ENCODE measurements around the gene MFAP3.
"Not testable (repeated sequence)": the region's sequence is repeated elsewhere in the genome, so short reads cannot be mapped to it uniquely, and the experiment has no call there.

MFAP3 gene

DNA sequence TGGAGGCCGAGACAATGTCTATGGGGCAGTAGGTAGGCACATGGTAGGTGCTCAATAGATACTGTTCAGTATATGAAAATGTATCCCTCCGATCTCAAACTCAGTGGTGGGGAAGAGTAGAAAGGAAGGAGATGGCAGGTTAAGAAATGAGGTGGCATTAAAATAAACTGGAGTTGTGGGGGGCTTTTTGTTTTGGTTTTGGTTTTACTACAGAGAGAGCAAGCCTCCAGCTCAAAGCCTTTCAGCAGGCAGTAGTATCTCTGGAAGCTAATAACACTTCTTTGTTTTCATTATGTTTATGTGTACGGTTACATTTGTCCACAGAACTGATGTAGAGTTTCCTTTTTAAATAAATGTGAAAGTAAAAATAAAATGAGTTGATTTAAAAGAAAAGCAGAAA lies 8.6 kb downstream of the MFAP3 start:
- Histone ChIP-seq H2AFZ (ENCODE audit: low read length, unreplicated experiment) (no peak overlapping the region), H3K4me1 (ENCODE audit: control insufficient read depth, insufficient read depth, low read length, unreplicated experiment) (peaks cover 3% of the 10 kb centered on the region), H3K36me3 (ENCODE audit: insufficient read depth, low read length) (peaks cover 12% of the 10 kb centered on the region; the same call in 1 of the 2 replicates), H3K27me3 (ENCODE audit: insufficient read depth, low read length) (no peaks in the 10 kb centered on the region), H3K79me2 (ENCODE audit: control insufficient read depth, insufficient read depth, low read length, unreplicated experiment) (peaks cover 34% of the 10 kb centered on the region), H3K27ac (ENCODE audit: low read depth, low read length) (no peak overlapping the region), H3K4me3 (ENCODE audit: low read depth, low read length) (no peak overlapping the region)

DNA sequence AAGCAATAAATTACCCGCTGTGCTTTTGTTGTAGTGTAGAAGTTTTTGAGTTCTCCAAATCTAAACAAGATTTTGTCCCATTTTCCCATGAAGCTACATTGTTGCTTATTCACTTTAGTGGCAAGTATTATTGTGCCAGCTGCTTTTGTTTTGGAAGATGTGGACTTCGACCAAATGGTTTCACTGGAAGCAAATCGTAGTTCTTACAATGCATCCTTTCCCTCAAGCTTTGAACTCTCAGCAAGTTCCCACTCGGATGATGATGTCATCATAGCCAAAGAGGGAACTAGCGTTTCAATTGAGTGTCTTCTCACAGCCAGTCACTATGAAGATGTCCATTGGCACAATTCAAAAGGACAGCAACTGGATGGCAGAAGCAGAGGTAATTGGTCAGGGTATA lies 10.9 kb downstream of the MFAP3 start:
- Histone ChIP-seq H3K36me3 (ENCODE audit: insufficient read depth, low read length) (peaks cover 5% of the 10 kb centered on the region; the same call in 1 of the 2 replicates), H3K79me2 (ENCODE audit: control insufficient read depth, insufficient read depth, low read length, unreplicated experiment) (peaks cover 25% of the 10 kb centered on the region), H3K27ac (ENCODE audit: low read depth, low read length) (no peak overlapping the region)

DNA sequence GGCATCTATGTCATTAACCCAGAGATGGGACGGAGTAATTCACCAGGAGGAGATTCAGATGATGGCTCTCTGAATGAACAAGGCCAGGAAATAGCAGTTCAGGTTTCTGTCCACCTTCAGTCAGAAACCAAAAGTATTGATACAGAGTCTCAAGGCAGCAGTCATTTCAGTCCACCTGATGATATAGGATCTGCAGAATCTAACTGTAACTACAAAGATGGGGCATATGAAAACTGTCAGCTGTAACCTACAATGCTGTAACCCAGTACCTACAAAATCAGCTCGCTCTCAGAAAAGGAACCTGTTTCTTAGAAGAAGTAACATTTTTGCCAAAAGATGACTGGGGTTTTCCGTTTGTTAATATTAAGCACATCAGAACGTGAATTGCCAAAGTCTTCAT lies 14.7 kb downstream of the MFAP3 start:
- no peak overlapping the region for H2AFZ ChIP-seq (ENCODE audit: low read length, unreplicated experiment)
- H3K36me3 ChIP-seq (ENCODE audit: insufficient read depth, low read length), result peaks cover 5% of the 10 kb centered on the region; the same call in 1 of the 2 replicates
- H3K4me3 ChIP-seq (ENCODE audit: low read depth, low read length), result no peak overlapping the region
- peaks cover 8% of the 10 kb centered on the region for H3K79me2 ChIP-seq (ENCODE audit: control insufficient read depth, insufficient read depth, low read length, unreplicated experiment)
- no peak overlapping the region for H3K27ac ChIP-seq (ENCODE audit: low read depth, low read length)
- no peaks in the 10 kb centered on the region for H3K27me3 ChIP-seq (ENCODE audit: insufficient read depth, low read length)
- peaks cover 7% of the 10 kb centered on the region for H3K4me1 ChIP-seq (ENCODE audit: control insufficient read depth, insufficient read depth, low read length, unreplicated experiment)

More for the DNA sequence above, 10.9 kb downstream of the MFAP3 start:
- H3K27me3 ChIP-seq (ENCODE audit: insufficient read depth, low read length), result no peaks in the 10 kb centered on the region
- no peaks in the 10 kb centered on the region for H3K4me1 ChIP-seq (ENCODE audit: control insufficient read depth, insufficient read depth, low read length, unreplicated experiment)
- no peak overlapping the region for H2AFZ ChIP-seq (ENCODE audit: low read length, unreplicated experiment)
- no peak overlapping the region for H3K4me3 ChIP-seq (ENCODE audit: low read depth, low read length)

DNA sequence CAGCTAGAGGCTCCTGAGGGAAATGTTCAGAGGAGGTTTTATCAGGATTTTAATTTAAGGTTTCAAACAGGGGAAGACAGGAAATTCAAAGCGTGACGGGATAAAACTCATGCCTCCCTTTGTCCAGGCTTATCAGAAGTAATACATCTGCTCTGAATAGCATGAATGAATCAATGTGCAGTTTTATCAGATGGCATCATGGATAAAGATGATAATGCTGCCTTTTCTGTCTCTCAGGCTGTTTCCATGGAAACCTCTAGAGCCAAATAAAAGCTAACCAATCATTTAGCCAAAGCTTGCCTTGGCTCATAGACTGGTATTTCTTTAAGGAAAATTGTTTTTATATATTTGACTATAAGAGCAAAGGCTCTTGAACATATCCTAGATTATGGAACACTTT lies 16.4 kb downstream of the MFAP3 start:
- Histone ChIP-seq H3K4me1 (ENCODE audit: control insufficient read depth, insufficient read depth, low read length, unreplicated experiment) (peaks cover 7% of the 10 kb centered on the region), H2AFZ (ENCODE audit: low read length, unreplicated experiment) (no peak overlapping the region), H3K79me2 (ENCODE audit: control insufficient read depth, insufficient read depth, low read length, unreplicated experiment) (no peaks in the 10 kb centered on the region), H3K36me3 (ENCODE audit: insufficient read depth, low read length) (no peaks in the 10 kb centered on the region), H3K27ac (ENCODE audit: low read depth, low read length) (no peak overlapping the region), H3K4me3 (ENCODE audit: low read depth, low read length) (no peak overlapping the region), H3K27me3 (ENCODE audit: insufficient read depth, low read length) (no peaks in the 10 kb centered on the region)

DNA sequence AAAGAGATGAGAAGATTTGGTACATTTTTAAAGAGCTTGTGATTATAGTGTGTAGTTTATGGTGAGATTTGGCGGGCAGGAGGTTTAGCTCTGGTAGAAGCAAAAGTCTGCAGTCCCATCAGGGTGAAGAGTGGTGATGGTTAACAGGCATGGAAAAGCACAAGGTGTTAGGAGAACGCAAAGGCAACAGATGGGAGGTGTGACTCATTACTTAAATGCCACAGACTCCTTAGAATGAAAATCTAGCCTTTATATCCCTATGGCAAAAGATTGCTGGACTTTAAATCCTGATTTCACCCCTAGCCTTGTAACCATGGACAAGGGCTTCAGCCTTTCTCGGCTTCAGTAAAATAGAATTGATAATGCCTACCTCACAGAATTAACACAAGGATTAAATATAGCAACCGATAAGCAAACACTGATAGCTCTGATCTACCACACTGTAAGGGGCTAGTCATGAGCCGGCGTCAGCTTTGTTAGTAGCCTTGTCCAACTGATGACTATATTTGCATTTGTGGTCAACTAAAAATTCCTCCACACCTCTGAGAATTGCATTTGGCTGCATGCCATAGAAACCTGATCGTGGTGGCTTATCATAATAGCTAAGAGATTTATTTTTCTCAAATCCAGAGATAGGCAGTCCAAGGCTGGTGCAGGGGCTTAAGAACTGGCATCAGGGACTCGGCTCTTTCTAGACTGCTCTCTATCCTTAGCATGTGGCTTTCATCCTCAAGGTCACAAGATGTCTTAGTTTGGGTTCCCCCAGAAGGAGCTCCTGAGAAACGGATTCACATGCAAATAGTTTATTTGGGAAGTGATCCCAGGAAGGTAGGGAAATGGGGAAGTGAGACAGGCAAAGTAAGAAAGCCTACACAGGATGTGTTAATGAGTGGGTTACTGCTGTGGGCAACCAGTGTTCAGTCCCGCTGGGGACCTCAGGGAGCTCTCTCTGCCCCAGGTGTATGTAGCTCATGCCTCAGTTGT lies 19.6 kb downstream of the MFAP3 start:
- no peak overlapping the region for H3K4me3 ChIP-seq (ENCODE audit: low read depth, low read length)
- H3K36me3 ChIP-seq (ENCODE audit: insufficient read depth, low read length), result no peaks in the 10 kb centered on the region
- H3K79me2 ChIP-seq (ENCODE audit: control insufficient read depth, insufficient read depth, low read length, unreplicated experiment), result no peaks in the 10 kb centered on the region
- H3K4me1 ChIP-seq (ENCODE audit: control insufficient read depth, insufficient read depth, low read length, unreplicated experiment), result peaks cover 7% of the 10 kb centered on the region
- no peaks in the 10 kb centered on the region for H3K27me3 ChIP-seq (ENCODE audit: insufficient read depth, low read length)
- H2AFZ ChIP-seq (ENCODE audit: low read length, unreplicated experiment), result no peak overlapping the region
- no peak overlapping the region for H3K27ac ChIP-seq (ENCODE audit: low read depth, low read length)

DNA sequence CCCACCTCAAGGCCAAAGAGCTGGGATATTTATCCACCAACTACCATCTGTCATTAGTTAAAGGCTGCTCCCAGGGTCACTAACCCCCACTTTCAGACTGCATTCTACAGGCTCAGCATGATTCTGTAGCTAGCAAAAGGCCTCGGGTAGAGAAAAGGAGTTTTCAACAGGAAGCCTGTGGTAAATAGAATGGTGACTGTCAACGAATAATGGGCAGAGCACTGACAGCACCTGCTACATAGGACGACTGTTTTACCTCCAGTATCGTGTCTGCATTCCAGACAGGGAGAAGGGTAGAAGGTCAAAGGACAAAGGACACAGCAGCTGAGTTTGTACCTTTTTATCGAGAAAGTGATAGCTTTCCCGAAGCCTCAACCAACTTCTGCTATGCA lies 20.3 kb downstream of the MFAP3 start:
- H3K27ac ChIP-seq (ENCODE audit: low read depth, low read length), result no peak overlapping the region

DNA sequence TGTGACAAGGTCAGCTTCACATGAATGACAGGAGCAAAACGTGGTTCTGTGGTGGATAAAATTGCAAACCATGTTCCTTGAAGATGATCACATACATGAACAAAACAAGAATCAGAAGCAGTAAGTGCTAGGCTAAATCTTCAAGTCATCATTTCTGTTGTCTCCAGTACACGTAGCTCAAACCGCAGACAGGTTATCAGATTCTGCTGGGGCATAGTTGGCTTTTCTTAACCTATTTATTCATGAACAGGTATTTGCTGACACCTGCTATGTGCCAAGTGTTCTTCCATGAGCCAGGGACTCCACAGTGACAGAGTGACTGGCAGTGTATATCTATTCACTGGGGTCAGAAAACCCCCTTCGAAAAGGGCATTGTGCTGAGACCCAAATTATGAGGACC lies 20.8 kb downstream of the MFAP3 start:
- Histone ChIP-seq H3K36me3 (ENCODE audit: insufficient read depth, low read length) (no peaks in the 10 kb centered on the region), H3K4me1 (ENCODE audit: control insufficient read depth, insufficient read depth, low read length, unreplicated experiment) (peaks cover 7% of the 10 kb centered on the region), H2AFZ (ENCODE audit: low read length, unreplicated experiment) (no peak overlapping the region), H3K4me3 (ENCODE audit: low read depth, low read length) (no peak overlapping the region), H3K27ac (ENCODE audit: low read depth, low read length) (no peak overlapping the region), H3K27me3 (ENCODE audit: insufficient read depth, low read length) (no peaks in the 10 kb centered on the region), H3K79me2 (ENCODE audit: control insufficient read depth, insufficient read depth, low read length, unreplicated experiment) (no peaks in the 10 kb centered on the region)

More for the DNA sequence above, 20.3 kb downstream of the MFAP3 start:
- H3K27me3 ChIP-seq (ENCODE audit: insufficient read depth, low read length), result no peaks in the 10 kb centered on the region
- peaks cover 7% of the 10 kb centered on the region for H3K4me1 ChIP-seq (ENCODE audit: control insufficient read depth, insufficient read depth, low read length, unreplicated experiment)
- no peaks in the 10 kb centered on the region for H3K36me3 ChIP-seq (ENCODE audit: insufficient read depth, low read length)
- H3K79me2 ChIP-seq (ENCODE audit: control insufficient read depth, insufficient read depth, low read length, unreplicated experiment), result no peaks in the 10 kb centered on the region
- no peak overlapping the region for H2AFZ ChIP-seq (ENCODE audit: low read length, unreplicated experiment)
- no peak overlapping the region for H3K4me3 ChIP-seq (ENCODE audit: low read depth, low read length)

DNA sequence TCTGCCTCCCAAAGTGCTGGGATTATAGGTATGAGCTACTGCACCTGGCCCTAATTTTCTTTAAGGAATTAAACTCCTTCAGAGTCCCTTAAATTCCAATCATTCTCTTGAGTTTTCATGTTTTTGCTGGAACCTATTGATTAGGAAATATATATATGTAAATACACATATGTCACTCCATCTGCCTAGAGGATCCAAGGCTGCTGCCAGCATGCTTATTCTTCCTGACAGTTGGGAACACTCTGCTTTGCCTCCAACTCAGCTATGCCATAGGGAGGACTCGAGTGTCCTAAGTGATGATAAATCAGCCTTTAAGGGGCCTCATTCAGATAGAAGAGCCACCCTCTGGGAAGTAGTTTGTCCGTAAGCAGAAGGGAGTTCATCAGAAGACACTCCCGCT lies 21.8 kb downstream of the MFAP3 start:
- H3K4me3 ChIP-seq (ENCODE audit: low read depth, low read length), result no peak overlapping the region
- no peaks in the 10 kb centered on the region for H3K79me2 ChIP-seq (ENCODE audit: control insufficient read depth, insufficient read depth, low read length, unreplicated experiment)
- H3K27me3 ChIP-seq (ENCODE audit: insufficient read depth, low read length), result no peaks in the 10 kb centered on the region
- no peak overlapping the region for H3K27ac ChIP-seq (ENCODE audit: low read depth, low read length)
- H2AFZ ChIP-seq (ENCODE audit: low read length, unreplicated experiment), result no peak overlapping the region
- peaks cover 7% of the 10 kb centered on the region for H3K4me1 ChIP-seq (ENCODE audit: control insufficient read depth, insufficient read depth, low read length, unreplicated experiment)
- no peaks in the 10 kb centered on the region for H3K36me3 ChIP-seq (ENCODE audit: insufficient read depth, low read length)

DNA sequence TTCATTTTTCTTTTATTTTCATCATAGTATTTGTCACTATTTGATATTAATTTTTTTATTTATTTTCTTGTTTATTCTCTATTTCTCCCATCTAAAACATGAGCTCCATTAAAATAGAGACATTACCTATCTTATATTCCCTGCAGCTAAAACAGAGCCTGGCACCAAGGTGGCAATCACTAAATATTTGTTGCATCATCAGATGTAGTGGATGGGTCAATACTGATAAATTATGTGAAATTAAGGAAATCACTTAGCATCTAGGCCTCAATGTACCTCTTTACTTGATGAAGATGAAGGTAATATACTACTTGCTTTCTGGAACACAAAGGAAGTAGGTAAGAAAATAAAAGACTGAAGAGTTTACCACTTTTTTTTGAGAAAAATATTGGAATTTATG lies 24.6 kb downstream of the MFAP3 start:
- H2AFZ ChIP-seq (ENCODE audit: low read length, unreplicated experiment), result no peak overlapping the region
- no peak overlapping the region for H3K4me3 ChIP-seq (ENCODE audit: low read depth, low read length)
- H3K4me1 ChIP-seq (ENCODE audit: control insufficient read depth, insufficient read depth, low read length, unreplicated experiment), result peaks cover under 1% of the 10 kb centered on the region
- H3K27ac ChIP-seq (ENCODE audit: low read depth, low read length), result no peak overlapping the region
- no peaks in the 10 kb centered on the region for H3K79me2 ChIP-seq (ENCODE audit: control insufficient read depth, insufficient read depth, low read length, unreplicated experiment)
- no peaks in the 10 kb centered on the region for H3K36me3 ChIP-seq (ENCODE audit: insufficient read depth, low read length)
- H3K27me3 ChIP-seq (ENCODE audit: insufficient read depth, low read length), result no peaks in the 10 kb centered on the region

DNA sequence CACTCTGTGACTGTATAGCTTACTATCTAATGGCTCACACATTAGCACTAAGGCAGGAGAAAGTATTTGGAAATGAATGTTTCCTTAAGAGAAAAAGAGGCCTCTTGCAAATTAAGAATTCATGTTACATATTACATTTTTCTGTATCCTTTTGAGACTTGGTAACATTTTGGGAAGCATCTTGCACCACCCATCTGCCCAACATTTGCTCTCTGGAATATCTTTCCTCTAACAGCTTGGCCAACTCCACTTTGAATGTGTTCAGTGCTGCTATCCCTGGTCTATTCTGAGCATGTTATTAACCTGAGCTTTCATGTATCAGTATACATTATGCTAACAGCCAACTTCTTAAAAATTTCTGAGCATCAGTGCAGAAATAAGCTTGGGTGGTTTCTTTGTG lies 27.2 kb downstream of the MFAP3 start:
- H3K36me3 ChIP-seq (ENCODE audit: insufficient read depth, low read length), result no peaks in the 10 kb centered on the region
- H3K79me2 ChIP-seq (ENCODE audit: control insufficient read depth, insufficient read depth, low read length, unreplicated experiment), result no peaks in the 10 kb centered on the region
- no peaks in the 10 kb centered on the region for H3K27me3 ChIP-seq (ENCODE audit: insufficient read depth, low read length)
- H3K27ac ChIP-seq (ENCODE audit: low read depth, low read length), result no peak overlapping the region
- no peak overlapping the region for H3K4me3 ChIP-seq (ENCODE audit: low read depth, low read length)
- no peak overlapping the region for H2AFZ ChIP-seq (ENCODE audit: low read length, unreplicated experiment)
- no peaks in the 10 kb centered on the region for H3K4me1 ChIP-seq (ENCODE audit: control insufficient read depth, insufficient read depth, low read length, unreplicated experiment)

DNA sequence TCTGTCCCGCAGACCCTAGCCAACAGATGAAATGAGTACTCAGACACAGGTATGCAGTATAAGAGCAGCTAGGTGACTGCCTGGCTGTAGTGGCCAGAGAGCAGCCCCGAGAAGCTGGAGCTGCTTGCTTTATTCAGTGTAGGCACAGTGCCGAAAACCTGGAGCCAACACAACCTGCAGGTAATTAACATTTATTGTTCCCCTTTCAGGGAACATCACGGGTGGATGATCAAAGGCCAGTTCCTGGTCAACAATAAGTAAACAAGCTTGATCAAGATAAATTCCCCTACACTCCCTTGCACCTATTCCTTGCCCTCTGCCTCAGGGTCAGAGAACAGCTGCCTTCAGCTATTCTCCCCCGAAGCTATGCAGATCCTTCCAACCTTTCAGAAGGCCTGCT lies 31.1 kb downstream of the MFAP3 start:
- not testable (repeated sequence) for H3K36me3 ChIP-seq (ENCODE audit: insufficient read depth, low read length); H3K27me3 ChIP-seq (ENCODE audit: insufficient read depth, low read length); H3K4me3 ChIP-seq (ENCODE audit: low read depth, low read length)

More for the DNA sequence above, 31.1 kb downstream of the MFAP3 start:
- H3K27ac ChIP-seq (ENCODE audit: low read depth, low read length); H3K79me2 ChIP-seq (ENCODE audit: control insufficient read depth, insufficient read depth, low read length, unreplicated experiment); H2AFZ ChIP-seq (ENCODE audit: low read length, unreplicated experiment); H3K4me1 ChIP-seq (ENCODE audit: control insufficient read depth, insufficient read depth, low read length, unreplicated experiment): not testable (repeated sequence)
